ENCODE results near the gene SLC38A6.

GRCh38 chr14:61050417-61050816, 69.4 kb downstream of the SLC38A6 start:
- no peak for TF ChIP-seq POLR2A (IDR thresholded peaks at IDR 0.05)
- TF ChIP-seq CTCF (IDR thresholded peaks at IDR 0.05): no peak
